GM10847 (cell line): ENCODE data around the gene AP1S2.
A peak's percentile ranks its signal among the peaks of the same experiment; 100 is the strongest.

Source experiments
- POLR2A ChIP-seq: IDR thresholded peaks from 2 replicates; pipeline ENCODE4 v1.6.1; 2011; ENCODE audit not compliant: insufficient read length; ENCODE audit errors: extremely low read depth

AP1S2 gene

DNA sequence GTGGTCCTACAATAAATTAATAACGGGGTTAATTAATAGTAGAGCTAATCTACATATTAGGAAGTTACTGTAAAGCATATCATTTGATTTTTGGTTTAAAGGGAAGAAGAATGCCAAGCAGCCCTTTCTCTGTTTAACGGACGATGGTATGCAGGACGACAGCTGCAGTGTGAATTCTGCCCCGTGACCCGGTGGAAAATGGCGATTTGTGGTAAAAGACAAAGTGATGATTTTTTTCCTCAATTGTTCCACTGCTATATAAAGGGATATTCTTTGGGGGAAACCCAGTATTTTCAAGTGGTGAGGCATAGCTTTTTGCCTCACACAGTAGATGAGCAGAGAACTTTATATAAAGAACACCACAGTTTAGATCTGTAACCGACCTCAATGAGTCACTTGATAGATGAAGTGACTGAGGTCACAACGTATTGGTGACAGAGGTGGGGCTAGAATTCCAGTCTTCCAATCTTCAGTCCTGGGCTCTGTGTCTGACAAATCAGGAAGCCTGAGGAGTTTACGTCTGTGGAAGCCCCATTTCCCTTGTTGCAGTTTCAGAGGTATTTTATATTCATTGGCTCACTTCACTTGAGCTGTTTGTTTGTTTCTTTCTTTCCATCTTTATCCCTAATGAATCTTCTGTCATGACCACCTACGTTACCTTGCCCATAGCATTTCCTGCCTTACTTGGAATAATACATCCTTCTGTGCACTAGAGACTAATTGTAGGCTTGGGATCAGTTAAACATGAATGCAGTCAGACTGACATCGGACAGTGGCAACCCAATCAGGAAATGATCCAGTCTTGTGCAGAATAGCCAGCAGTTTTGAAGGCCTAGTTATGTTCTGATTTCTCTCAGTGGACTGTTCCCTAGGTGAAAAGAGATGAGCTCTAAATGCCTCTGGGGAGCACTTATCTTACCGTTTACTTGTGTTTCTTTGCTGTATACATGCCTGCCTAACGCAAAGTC, 34.2 kb downstream of the AP1S2 start:
- no peak for TF ChIP-seq POLR2A

- no peak for TF ChIP-seq POLR2A
Observed at GRCh38 chrX:15816886-15817285, 37.7 kb downstream of the AP1S2 start.

DNA sequence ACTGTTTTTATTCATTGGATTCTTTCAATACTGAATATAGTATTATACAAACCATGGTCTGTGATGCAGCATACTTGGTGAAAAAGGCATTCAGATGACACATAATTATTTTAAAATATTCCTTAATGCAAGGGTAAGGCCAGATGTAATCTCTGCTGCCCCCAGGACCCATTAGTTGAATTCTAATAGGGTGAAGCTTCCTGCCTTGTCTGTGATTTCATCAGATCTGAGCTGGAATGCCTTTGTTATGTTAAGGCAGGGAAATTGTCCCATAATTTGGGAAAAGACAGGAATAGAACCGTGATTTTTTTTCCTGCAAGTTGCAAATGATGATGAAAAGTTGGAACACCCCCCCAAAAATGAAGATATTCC, 38.2 kb downstream of the AP1S2 start:
- TF ChIP-seq POLR2A = no peak

- TF ChIP-seq POLR2A = no peak
Observed at GRCh38 chrX:15815779-15816437, 38.7 kb downstream of the AP1S2 start.

GRCh38 chrX:15814771-15815365, 39.7 kb downstream of the AP1S2 start:
- no peak for TF ChIP-seq POLR2A

- no peak for TF ChIP-seq POLR2A
Observed at GRCh38 chrX:15813416-15813815, 41.2 kb downstream of the AP1S2 start.

- no peak for TF ChIP-seq POLR2A
Observed at GRCh38 chrX:15812192-15812938, 42.2 kb downstream of the AP1S2 start.

GRCh38 chrX:15808254-15808653, 46.4 kb downstream of the AP1S2 start:
- TF ChIP-seq POLR2A = no peak

- TF ChIP-seq POLR2A = no peak
Observed at GRCh38 chrX:15804563-15804962, 50.0 kb downstream of the AP1S2 start.

- TF ChIP-seq POLR2A = no peak
Observed at GRCh38 chrX:15797707-15798106, 56.9 kb downstream of the AP1S2 start.

DNA sequence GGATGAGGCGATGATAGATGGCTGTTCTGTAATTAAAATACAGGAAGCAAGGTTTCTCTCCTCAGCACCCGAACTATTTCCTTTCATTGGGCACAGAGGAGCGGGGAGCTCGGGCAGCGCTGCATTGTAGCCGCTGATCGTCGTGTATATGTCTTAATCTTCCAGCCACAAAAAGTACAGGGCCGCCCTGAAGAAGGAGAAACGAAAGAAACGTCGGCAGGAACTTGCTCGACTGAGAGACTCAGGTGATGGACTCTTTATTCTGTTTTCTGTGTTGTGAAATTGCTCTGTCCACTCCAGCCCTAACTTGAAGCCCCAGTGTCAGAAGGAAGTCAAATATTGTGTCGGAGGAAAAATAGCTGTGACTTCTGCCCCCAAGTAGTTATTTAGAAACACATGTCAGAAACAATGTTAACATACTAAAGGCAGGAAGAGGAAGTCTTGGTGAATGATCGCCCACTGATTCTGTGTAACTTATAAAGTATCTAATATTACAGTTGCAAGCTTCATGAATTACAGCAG, 63.8 kb downstream of the AP1S2 start:
- no peak for TF ChIP-seq POLR2A

DNA sequence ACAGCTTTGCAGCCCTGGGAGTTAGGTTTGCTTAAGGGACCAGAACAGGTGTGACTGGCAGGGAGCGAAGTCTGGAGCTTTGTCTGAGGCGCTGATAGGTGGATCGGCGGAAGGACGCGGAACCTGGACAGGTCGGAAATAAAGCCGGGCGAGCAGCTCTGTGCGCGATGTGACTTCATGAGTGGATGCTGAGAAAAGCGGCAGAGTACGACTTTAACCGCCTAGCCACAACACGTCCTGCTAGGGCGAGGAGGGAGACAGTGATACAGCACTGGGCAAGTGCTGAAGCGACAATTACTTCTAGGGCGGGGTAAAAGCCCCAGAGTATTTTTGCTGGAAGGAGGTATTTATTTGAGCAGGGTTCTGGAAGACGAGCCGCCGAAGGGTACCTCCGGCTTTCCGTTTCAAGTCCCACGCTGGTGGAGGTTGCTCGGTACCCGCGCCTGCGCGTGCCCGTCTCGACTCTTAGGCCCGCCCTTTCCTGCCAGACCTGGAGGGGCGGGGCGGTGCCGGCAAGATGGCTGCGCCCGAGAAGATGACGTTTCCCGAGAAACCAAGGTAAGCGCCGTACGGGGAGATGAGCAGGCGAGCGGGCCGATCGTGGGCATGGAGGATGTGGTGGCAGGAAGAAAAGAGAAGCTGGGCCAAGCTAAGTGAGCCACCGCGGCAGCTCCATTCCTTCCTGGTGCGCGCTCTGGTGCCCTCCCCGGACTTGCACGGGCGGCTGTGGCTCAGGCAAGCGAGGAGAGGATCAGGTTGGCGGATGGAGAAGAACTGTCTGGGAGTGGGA, 64.4 kb downstream of the AP1S2 start, which contains the start of gene ZRSR2:
ZRSR2 (plus strand) TSS at position 506 of the 790 bp plus-strand sequence; CDS start at position 518, 12 bp downstream.
- peak; percentile 57 for TF ChIP-seq POLR2A

GRCh38 chrX:15786915-15787314, 67.7 kb downstream of the AP1S2 start:
- TF ChIP-seq POLR2A = no peak

GRCh38 chrX:15785176-15785750, 69.3 kb downstream of the AP1S2 start:
- no peak for TF ChIP-seq POLR2A
